Endothelial cell (in vitro differentiated cells): ENCODE results near the gene GPR84. TPM values are rescaled to one million over a fixed set of nuclear protein-coding genes. Genes with fewer than 3 reads are reported as not detected.
A peak's percentile ranks its signal among the peaks of the same experiment; 100 is the strongest.

ENCODE experiments used
- DNase-seq: peaks from one replicate; pipeline ENCODE4 v3.0.0; 2021; ENCODE audit warnings: low spot score
- H3K27ac Mint-ChIP-seq: one replicate; pipeline ENCODE4 v1.8.0; 2021; ENCODE audit warnings: mixed read lengths, inconsistent platforms; ENCODE audit not compliant: unreplicated experiment
- H3K27me3 Mint-ChIP-seq: one replicate; pipeline ENCODE4 v1.8.0; 2021; ENCODE audit warnings: mild to moderate bottlenecking, moderate library complexity, mixed read lengths, inconsistent platforms; ENCODE audit not compliant: unreplicated experiment
- H3K36me3 Mint-ChIP-seq: one replicate; pipeline ENCODE4 v1.8.0; 2021; ENCODE audit warnings: mild to moderate bottlenecking, low read depth, mixed read lengths, inconsistent platforms; ENCODE audit not compliant: unreplicated experiment
- H3K4me1 Mint-ChIP-seq: one replicate; pipeline ENCODE4 v1.8.0; 2021; ENCODE audit warnings: mild to moderate bottlenecking, mixed read lengths, inconsistent platforms; ENCODE audit not compliant: unreplicated experiment
- H3K4me3 Mint-ChIP-seq: one replicate; pipeline ENCODE4 v1.8.0; 2021; ENCODE audit warnings: mild to moderate bottlenecking, mixed read lengths, inconsistent platforms; ENCODE audit not compliant: unreplicated experiment
- H3K9me3 Mint-ChIP-seq: one replicate; pipeline ENCODE4 v1.8.0; 2021; ENCODE audit warnings: mixed read lengths, inconsistent platforms; ENCODE audit not compliant: unreplicated experiment
- total RNA-seq: library from RNA; stranded (reverse); fragmentation: NEBNext Ultra II Directional; extraction: Animal tissue kit (Norgen Biotek cat#: 25700); gene quantifications from one replicate; pipeline ENCODE4 v1.2.1, GENCODE V29; 2021; ENCODE audit not compliant: unreplicated experiment
- TF ChIP-seq, protein P1 (sequence below): fragments of 200-600 bp; sonication (generic); IDR thresholded peaks from one replicate; pipeline ENCODE4 v1.5.0; 2021; ENCODE audit warnings: antibody characterized with exemption; ENCODE audit not compliant: unreplicated experiment

GPR84 gene
- total RNA-seq, 1 donor from 2014 or later: 0.41 TPM

DNA sequence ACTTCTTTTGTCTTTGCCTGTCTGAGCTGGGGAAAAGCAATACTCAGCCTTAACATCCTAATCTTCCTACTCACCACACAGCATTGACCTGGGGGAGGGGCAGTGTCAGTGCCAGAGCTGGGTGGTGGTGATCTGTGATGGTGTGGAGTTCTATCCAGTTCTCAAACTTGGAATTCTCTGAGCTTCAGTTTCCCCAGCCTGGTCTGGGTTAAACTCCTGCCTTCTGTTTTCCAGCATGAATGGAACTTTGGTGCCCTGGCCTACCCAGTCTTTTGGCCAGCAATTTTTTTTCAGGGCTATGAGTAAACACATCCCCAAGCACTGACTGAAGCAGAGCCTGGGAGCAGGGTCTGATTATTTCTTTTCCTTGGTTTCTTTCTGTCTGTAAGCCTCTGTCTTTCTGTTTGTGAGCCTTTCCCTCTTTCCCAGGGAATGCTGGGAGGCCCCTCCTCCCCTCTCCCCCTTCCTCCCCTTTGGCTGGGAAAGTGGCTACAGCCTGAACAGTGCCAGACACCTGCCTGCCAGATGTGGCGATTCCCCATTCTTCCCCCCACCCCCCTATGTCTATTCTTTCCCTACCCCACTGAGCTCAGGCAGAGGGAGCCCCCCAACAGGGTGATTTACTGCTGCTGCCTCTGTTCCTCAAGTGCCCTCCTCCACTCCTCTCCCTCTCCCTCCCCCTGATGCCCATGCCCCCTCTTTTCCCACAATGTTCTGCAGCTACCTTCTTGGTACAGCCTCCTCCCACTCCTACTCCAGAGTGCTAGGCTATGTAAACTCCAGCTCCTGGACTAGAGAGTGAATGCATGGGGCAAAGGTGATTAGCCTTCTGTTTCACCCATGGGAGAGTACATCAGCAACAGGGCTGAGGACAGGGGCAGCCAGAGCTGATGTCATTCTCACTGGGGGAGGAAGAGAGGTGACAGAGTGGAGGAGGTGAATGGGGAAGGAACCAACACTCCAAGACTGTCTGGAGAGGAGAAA lies 11.1 kb downstream of the GPR84 start:
- Mint-ChIP-seq H3K36me3 (peaks cover 9% of the 10 kb centered on the region), H3K4me1 (peaks cover 42% of the 10 kb centered on the region), H3K27me3 (peaks cover 12% of the 10 kb centered on the region), H3K27ac (no peak overlapping the region), H3K4me3 (no peak overlapping the region), H3K9me3 (no peaks in the 10 kb centered on the region)
- TF ChIP-seq, protein P1, sequence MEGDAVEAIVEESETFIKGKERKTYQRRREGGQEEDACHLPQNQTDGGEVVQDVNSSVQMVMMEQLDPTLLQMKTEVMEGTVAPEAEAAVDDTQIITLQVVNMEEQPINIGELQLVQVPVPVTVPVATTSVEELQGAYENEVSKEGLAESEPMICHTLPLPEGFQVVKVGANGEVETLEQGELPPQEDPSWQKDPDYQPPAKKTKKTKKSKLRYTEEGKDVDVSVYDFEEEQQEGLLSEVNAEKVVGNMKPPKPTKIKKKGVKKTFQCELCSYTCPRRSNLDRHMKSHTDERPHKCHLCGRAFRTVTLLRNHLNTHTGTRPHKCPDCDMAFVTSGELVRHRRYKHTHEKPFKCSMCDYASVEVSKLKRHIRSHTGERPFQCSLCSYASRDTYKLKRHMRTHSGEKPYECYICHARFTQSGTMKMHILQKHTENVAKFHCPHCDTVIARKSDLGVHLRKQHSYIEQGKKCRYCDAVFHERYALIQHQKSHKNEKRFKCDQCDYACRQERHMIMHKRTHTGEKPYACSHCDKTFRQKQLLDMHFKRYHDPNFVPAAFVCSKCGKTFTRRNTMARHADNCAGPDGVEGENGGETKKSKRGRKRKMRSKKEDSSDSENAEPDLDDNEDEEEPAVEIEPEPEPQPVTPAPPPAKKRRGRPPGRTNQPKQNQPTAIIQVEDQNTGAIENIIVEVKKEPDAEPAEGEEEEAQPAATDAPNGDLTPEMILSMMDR: no peak
- DNase-seq: no peak

DNA sequence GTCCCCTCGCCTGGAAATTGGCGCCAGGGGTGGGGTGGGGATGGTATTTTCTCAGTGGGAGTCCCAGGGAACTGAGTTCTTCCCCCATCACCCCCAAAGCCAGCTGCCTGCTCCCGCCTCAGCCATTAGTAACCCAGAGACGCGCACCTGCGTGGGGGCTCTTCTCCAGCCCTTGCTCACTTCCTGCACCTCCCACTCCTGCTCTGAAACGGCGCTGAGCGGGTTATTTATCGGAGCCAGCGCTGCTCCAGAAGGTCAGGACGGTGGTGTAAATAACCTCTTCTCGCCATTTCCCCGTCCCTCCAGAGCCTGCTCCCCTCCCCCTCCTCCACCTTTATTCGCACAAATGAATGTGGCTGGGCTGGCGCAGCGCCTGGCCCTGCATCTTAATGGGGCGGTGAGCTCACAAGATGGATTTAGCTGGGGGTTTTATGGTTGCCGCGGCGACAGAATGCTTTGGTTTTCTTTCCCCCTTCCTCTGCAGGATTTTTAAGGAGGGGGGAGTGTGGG lies 12.2 kb downstream of the GPR84 start:
- TF ChIP-seq, protein P1: no peak
- H3K9me3 Mint-ChIP-seq: no peaks in the 10 kb centered on the region
- H3K27me3 Mint-ChIP-seq: peaks cover 12% of the 10 kb centered on the region
- H3K4me1 Mint-ChIP-seq: peaks cover 39% of the 10 kb centered on the region
- H3K36me3 Mint-ChIP-seq: peaks cover 17% of the 10 kb centered on the region
- H3K4me3 Mint-ChIP-seq: no peak overlapping the region
- H3K27ac Mint-ChIP-seq: peak overlapping the region; percentile 61
- DNase-seq: no peak

DNA sequence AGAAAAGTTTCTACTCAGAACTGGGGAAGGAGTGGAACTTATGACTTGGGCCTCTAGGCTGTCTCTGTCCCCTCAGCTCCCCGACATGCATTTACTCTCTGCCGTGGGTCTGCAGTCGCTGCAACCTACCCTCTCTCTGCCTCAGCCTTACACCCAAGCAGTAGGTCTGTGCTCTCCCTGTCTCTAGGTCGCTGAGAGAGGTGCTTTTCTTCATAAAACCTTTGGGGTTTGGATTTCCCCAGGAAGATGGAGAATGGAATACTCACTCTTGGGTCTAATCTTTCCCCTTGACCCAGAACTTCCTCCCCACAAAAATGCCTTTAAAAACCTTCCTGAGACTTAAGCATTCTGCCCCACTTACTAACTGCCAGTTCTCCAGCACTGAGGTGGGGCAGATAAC lies 12.9 kb downstream of the GPR84 start:
- Mint-ChIP-seq H3K4me1 (peaks cover 32% of the 10 kb centered on the region), H3K9me3 (no peaks in the 10 kb centered on the region), H3K27ac (no peak overlapping the region), H3K27me3 (peaks cover 12% of the 10 kb centered on the region), H3K4me3 (no peak overlapping the region), H3K36me3 (peaks cover 21% of the 10 kb centered on the region)
- DNase-seq: no peak
- TF ChIP-seq, protein P1: no peak

DNA sequence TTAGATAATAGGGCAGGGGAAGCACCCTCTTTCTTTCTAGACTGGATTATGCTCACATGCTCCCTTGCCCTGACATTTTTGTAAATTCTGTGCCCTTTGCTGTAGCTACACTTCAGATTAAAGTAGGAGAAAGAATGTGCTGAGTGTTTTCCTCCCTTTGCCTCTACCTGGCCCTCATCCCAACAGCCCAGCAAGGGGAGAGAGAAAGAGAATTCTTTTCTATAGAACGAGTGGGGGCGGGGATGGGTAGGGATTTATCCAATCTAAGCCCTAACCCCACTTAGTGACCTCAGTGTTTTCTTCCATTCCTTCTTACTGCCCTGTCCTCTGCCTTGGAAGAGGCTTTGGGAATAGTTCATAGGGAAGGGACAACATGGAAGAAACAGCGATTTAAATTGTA lies 13.5 kb downstream of the GPR84 start:
- H3K4me1 Mint-ChIP-seq: peaks cover 26% of the 10 kb centered on the region
- no peaks in the 10 kb centered on the region for H3K9me3 Mint-ChIP-seq
- H3K27me3 Mint-ChIP-seq: peaks cover 9% of the 10 kb centered on the region
- H3K4me3 Mint-ChIP-seq: no peak overlapping the region
- no peak overlapping the region for H3K27ac Mint-ChIP-seq
- H3K36me3 Mint-ChIP-seq: peaks cover 21% of the 10 kb centered on the region
- no peak for DNase-seq
- TF ChIP-seq, protein P1: no peak

DNA sequence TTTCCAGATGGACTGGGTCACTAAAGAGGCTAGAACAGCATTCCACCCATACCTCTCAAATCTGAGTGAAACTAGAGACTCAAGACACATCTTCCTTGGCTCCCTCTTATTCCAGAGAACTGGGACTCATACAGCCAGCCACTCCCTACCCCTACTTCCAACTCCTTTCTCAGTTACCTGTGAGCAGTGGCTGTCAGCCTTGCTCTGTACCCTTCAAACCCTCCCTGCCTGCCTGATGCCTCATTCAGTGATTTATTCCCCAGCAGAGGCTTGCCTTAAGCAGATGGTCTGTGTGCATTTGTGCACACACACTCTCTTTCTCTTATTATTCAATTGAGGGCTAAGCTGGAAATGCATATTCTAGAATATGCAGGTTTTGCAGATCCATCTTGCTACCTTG lies 14.6 kb downstream of the GPR84 start:
- TF ChIP-seq, protein P1: no peak
- H3K27me3 Mint-ChIP-seq: peaks cover 5% of the 10 kb centered on the region
- peaks cover 15% of the 10 kb centered on the region for H3K4me1 Mint-ChIP-seq
- no peak overlapping the region for H3K27ac Mint-ChIP-seq
- peaks cover 27% of the 10 kb centered on the region for H3K36me3 Mint-ChIP-seq
- DNase-seq: no peak
- peak overlapping the region; percentile 21 for H3K4me3 Mint-ChIP-seq
- no peaks in the 10 kb centered on the region for H3K9me3 Mint-ChIP-seq
